RWPE2 (cell line): ENCODE measurements around the gene RAB5IF.

Experiments used
- ATAC-seq: fragments of 200-7000 bp; cut with Tn5 transposase; 3 replicates; pipeline ENCODE4 v1.9.1; 2021; ENCODE audit warnings: low read depth
- DNase-seq: peaks from one replicate; pipeline ENCODE4 v3.0.0-alpha.2; 2020; ENCODE audit warnings: low spot score
- H3K27ac ChIP-seq: fragments of 450-650 bp; 2 replicates; pipeline ENCODE4 v1.5.1; 2017; ENCODE audit warnings: mild to moderate bottlenecking; ENCODE audit not compliant: poor library complexity, severe bottlenecking
- H3K27me3 ChIP-seq: fragments of 250-450 bp; sonication (Bioruptor Pico); 2 replicates; pipeline ENCODE4 v1.5.1; 2021; ENCODE audit warnings: mild to moderate bottlenecking, moderate library complexity; ENCODE audit not compliant: insufficient read depth, poor library complexity, severe bottlenecking
- H3K36me3 ChIP-seq: fragments of 250-450 bp; sonication (Bioruptor Pico); 2 replicates; pipeline ENCODE4 v1.5.1; 2020; ENCODE audit warnings: low read depth, mild to moderate bottlenecking, moderate library complexity
- H3K4me1 ChIP-seq: fragments of 250-450 bp; sonication (Bioruptor Pico); 2 replicates; pipeline ENCODE4 v1.5.1; 2021; ENCODE audit warnings: mild to moderate bottlenecking, moderate library complexity; ENCODE audit not compliant: insufficient read depth, poor library complexity, severe bottlenecking
- H3K4me3 ChIP-seq: fragments of 250-450 bp; sonication (Bioruptor Pico); 2 replicates; pipeline ENCODE4 v1.5.1; 2021; ENCODE audit warnings: mild to moderate bottlenecking, moderate library complexity; ENCODE audit not compliant: severe bottlenecking
- H3K9me3 ChIP-seq: fragments of 250-450 bp; sonication (Bioruptor Pico); 2 replicates; pipeline ENCODE4 v1.5.1; 2021; ENCODE audit warnings: mild to moderate bottlenecking, moderate library complexity; ENCODE audit not compliant: severe bottlenecking
- TF ChIP-seq, protein P1 (sequence below): fragments of 450-650 bp; IDR thresholded peaks from one replicate; pipeline ENCODE4 v1.5.1; 2017; ENCODE audit warnings: mild to moderate bottlenecking, moderate library complexity; ENCODE audit not compliant: poor library complexity, severe bottlenecking

RAB5IF gene

GRCh38 chr20:36644032-36644705 is 38.6 kb downstream of the RAB5IF start:
- Histone ChIP-seq H3K27me3 (no peaks in the 10 kb centered on the region), H3K27ac (no peak overlapping the region), H3K4me1 (peaks cover 5% of the 10 kb centered on the region), H3K9me3 (no peaks in the 10 kb centered on the region), H3K36me3 (no peaks in the 10 kb centered on the region), H3K4me3 (no peak overlapping the region)
- ATAC-seq (no peak), DNase-seq (no peak)
- TF ChIP-seq, protein P1, sequence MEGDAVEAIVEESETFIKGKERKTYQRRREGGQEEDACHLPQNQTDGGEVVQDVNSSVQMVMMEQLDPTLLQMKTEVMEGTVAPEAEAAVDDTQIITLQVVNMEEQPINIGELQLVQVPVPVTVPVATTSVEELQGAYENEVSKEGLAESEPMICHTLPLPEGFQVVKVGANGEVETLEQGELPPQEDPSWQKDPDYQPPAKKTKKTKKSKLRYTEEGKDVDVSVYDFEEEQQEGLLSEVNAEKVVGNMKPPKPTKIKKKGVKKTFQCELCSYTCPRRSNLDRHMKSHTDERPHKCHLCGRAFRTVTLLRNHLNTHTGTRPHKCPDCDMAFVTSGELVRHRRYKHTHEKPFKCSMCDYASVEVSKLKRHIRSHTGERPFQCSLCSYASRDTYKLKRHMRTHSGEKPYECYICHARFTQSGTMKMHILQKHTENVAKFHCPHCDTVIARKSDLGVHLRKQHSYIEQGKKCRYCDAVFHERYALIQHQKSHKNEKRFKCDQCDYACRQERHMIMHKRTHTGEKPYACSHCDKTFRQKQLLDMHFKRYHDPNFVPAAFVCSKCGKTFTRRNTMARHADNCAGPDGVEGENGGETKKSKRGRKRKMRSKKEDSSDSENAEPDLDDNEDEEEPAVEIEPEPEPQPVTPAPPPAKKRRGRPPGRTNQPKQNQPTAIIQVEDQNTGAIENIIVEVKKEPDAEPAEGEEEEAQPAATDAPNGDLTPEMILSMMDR = no peak

GRCh38 chr20:36644706-36645095 is 39.1 kb downstream of the RAB5IF start:
- H3K27me3 ChIP-seq = no peaks in the 10 kb centered on the region
- H3K4me3 ChIP-seq = no peak overlapping the region
- H3K9me3 ChIP-seq = no peaks in the 10 kb centered on the region
- TF ChIP-seq, protein P1 = no peak
- DNase-seq (no peak), ATAC-seq (no peak)
- no peaks in the 10 kb centered on the region for H3K36me3 ChIP-seq
- H3K4me1 ChIP-seq = peaks cover 5% of the 10 kb centered on the region
- no peak overlapping the region for H3K27ac ChIP-seq

DNA sequence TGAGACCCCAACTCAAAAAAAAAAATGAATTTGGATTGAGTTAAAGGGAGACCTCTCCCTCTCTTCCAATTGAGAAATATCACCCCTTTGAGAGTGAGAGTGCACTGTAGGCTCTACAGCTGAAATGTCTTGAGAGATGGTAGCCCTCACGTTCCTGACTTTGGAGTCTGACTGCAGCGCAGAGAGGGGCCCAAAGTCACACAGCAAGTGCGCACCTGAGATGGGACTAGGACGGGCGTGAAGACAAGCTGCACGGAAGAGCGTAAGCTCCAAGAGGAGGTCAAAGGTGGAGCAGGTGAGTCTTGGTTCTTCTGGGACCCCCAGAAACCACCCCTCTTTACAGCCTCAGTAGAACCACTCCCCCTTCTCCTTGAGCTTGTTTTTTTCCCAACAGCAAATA is 39.8 kb downstream of the RAB5IF start:
- Histone ChIP-seq H3K4me3 (no peak overlapping the region), H3K4me1 (peaks cover 5% of the 10 kb centered on the region), H3K27ac (no peak overlapping the region), H3K9me3 (no peaks in the 10 kb centered on the region), H3K36me3 (no peaks in the 10 kb centered on the region), H3K27me3 (no peaks in the 10 kb centered on the region)
- ATAC-seq = no peak
- DNase-seq = no peak
- TF ChIP-seq, protein P1 = no peak

GRCh38 chr20:36645998-36646397 is 40.4 kb downstream of the RAB5IF start, which contains the start of gene SLA2:
SLA2 (minus strand) TSS chr20:36646196; CDS start chr20:36641335, 4,861 bp downstream.
- no peak within 1 kb of the TSS for H3K4me3 ChIP-seq
- ATAC-seq (no peak), DNase-seq (no peak)
- TF ChIP-seq, protein P1 = no peak
- H3K27me3 ChIP-seq = no peaks in the 10 kb centered on the region
- H3K27ac ChIP-seq = no peak within 1 kb of the TSS
- H3K36me3 ChIP-seq = no peaks in the 10 kb centered on the region
- H3K4me1 ChIP-seq = peaks cover 5% of the 10 kb centered on the region
- H3K9me3 ChIP-seq = no peaks in the 10 kb centered on the region

DNA sequence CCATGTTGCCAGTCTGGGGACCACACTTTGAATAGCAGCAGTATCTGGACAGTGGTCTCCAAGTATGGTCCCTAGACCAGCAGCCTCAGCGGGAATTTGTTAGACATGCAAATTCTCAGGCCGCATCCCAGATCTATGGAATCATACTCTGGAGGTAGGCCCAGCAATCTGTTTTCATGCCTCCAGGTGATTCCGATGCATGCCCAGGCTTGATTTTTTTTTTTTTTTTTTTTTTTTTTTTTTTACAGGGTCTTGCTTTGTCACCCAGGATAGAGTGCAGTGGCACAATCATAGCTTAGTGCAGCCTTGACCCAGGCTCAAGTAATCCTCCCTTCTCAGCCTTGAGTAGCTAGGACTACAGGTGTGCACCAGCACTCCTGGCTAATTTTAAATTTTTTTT is 41.1 kb downstream of the RAB5IF start:
- no peak for ATAC-seq
- H3K9me3 ChIP-seq = no peaks in the 10 kb centered on the region
- peaks cover 5% of the 10 kb centered on the region for H3K4me1 ChIP-seq
- DNase-seq = no peak
- no peaks in the 10 kb centered on the region for H3K27me3 ChIP-seq
- TF ChIP-seq, protein P1 = no peak
- no peaks in the 10 kb centered on the region for H3K36me3 ChIP-seq
- no peak overlapping the region for H3K27ac ChIP-seq
- no peak overlapping the region for H3K4me3 ChIP-seq
